Epithelial cell of prostate (primary cell): ENCODE data around the gene HES2.
"Not testable (repeated sequence)": the region's sequence is repeated elsewhere in the genome, so short reads cannot be mapped to it uniquely, and the experiment has no call there.

ENCODE experiments used
- DNase-seq: peaks from one replicate; pipeline ENCODE4 v3.0.0-alpha.2; 2011; ENCODE audit warnings: low read depth, low spot score
- H3K27ac ChIP-seq: fragments of 450-650 bp; 2 replicates; pipeline ENCODE4 v1.5.1; 2017; ENCODE audit warnings: mild to moderate bottlenecking

Gene HES2

GRCh38 chr1:6437012-6437700 is 17.4 kb upstream of the HES2 start:
- not testable (repeated sequence) for DNase-seq, H3K27ac ChIP-seq

- DNase-seq, H3K27ac ChIP-seq: not testable (repeated sequence)
Measured at GRCh38 chr1:6436277-6436676, 16.6 kb upstream of the HES2 start.

- no peak for DNase-seq
- no peak overlapping the region for H3K27ac ChIP-seq
Measured at GRCh38 chr1:6435547-6435946, 15.8 kb upstream of the HES2 start.

- H3K27ac ChIP-seq, result no peak overlapping the region
- no peak for DNase-seq
Measured at GRCh38 chr1:6435129-6435528, 15.4 kb upstream of the HES2 start.

- DNase-seq, result no peak
- H3K27ac ChIP-seq, result no peak overlapping the region
Measured at GRCh38 chr1:6434186-6434585, 14.5 kb upstream of the HES2 start.

- DNase-seq, result not testable (repeated sequence)
Measured at GRCh38 chr1:6431645-6432579, 12.2 kb upstream of the HES2 start.

GRCh38 chr1:6429660-6430411 is 10.1 kb upstream of the HES2 start:
- not testable (repeated sequence) for DNase-seq, H3K27ac ChIP-seq

More at GRCh38 chr1:6431645-6432579, 12.2 kb upstream of the HES2 start:
- H3K27ac ChIP-seq, result not testable (repeated sequence)

GRCh38 chr1:6428453-6428852 is 8.7 kb upstream of the HES2 start:
- not testable (repeated sequence) for H3K27ac ChIP-seq, DNase-seq

GRCh38 chr1:6427441-6428390 is 8.0 kb upstream of the HES2 start:
- H3K27ac ChIP-seq, result peak overlapping the region; percentile 9
- DNase-seq, result no peak

GRCh38 chr1:6426972-6427350 is 7.2 kb upstream of the HES2 start:
- DNase-seq, result no peak
- H3K27ac ChIP-seq, result no peak overlapping the region

- DNase-seq, result no peak
- no peak overlapping the region for H3K27ac ChIP-seq
Measured at GRCh38 chr1:6426277-6426971, 6.7 kb upstream of the HES2 start.

- no peak for DNase-seq
- no peak overlapping the region for H3K27ac ChIP-seq
Measured at GRCh38 chr1:6425658-6426057, 5.9 kb upstream of the HES2 start.

- no peak for DNase-seq
- peak within 1 kb of the TSS; percentile 61 for H3K27ac ChIP-seq
Measured at GRCh38 chr1:6424619-6425593, 5.2 kb upstream of the HES2 start, which contains the start of gene ESPN. Gene ESPN (plus strand): TSS chr1:6424776. CDS start chr1:6424956, 180 bp downstream.

- no peak for DNase-seq
- H3K27ac ChIP-seq, result peak overlapping the region; percentile 61
Measured at GRCh38 chr1:6424000-6424565, 4.4 kb upstream of the HES2 start.

- DNase-seq, result no peak
- H3K27ac ChIP-seq, result peak overlapping the region; percentile 61
Measured at GRCh38 chr1:6423321-6423999, 3.7 kb upstream of the HES2 start.

- peak overlapping the region; percentile 61 for H3K27ac ChIP-seq
Measured at GRCh38 chr1:6421266-6421665, 1.5 kb upstream of the HES2 start.

More at GRCh38 chr1:6421266-6421665, 1.5 kb upstream of the HES2 start:
- DNase-seq, result no peak
